ENCODE results near the gene GDE1.

The GDE1 gene

DNA sequence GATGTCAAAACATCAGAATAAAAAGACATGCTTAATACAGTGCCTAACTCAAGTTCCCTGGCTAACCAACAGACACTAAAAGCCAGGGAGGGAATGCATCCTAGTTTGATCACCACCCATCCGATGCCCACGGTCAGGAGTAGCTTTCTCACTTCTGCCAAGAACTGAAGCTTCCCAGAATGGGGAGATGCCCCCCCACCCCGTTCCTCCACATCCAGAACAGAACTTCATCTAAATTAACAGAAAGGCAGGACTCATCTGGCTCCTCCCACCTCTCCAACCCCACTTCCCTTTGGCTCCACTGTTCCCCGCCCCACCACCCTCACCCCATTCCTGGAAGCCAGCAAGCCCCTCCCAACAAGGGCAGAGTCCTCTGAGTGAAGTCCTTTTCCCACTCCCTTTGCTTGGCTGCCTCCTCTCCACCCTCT lies 33.7 kb downstream of the GDE1 start:
- DNase-seq (ENCODE audit: low spot score), result no peak
- Mint-ChIP-seq H3K27ac (no peak overlapping the region), H3K9me3 (no peaks in the 10 kb centered on the region), H3K4me3 (no peak overlapping the region), H3K36me3 (ENCODE audit: low read depth) (no peaks in the 10 kb centered on the region), H3K27me3 (ENCODE audit: low read depth) (no peaks in the 10 kb centered on the region), H3K4me1 (ENCODE audit: low read depth) (no peaks in the 10 kb centered on the region)

DNA sequence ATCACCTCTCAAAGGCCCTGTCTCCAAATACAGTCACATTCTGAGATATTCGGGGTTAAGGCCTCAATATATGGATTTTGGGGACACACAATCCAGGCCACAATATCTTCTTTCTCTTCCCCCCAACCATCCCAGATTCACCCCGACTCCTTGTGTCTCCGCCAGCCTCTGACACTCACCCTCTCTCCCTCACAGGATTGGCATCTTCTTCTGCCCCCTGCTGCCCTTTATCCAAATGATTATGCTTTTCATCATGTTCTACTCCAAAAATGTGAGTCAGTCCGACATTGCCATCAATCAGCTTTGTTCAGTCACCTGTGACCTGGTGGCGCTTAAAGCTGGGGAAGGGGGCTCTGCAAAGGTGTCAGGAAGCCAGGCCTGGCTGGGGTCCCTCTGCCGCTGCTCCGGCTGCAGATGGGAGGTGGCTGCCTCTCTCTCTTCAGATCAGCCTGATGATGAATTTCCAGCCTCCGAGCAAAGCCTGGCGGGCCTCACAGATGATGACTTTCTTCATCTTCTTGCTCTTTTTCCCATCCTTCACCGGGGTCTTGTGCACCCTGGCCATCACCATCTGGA lies 35.1 kb downstream of the GDE1 start:
- Mint-ChIP-seq H3K4me1 (ENCODE audit: low read depth) (no peaks in the 10 kb centered on the region), H3K36me3 (ENCODE audit: low read depth) (no peaks in the 10 kb centered on the region), H3K4me3 (no peak overlapping the region), H3K9me3 (no peaks in the 10 kb centered on the region), H3K27me3 (ENCODE audit: low read depth) (no peaks in the 10 kb centered on the region), H3K27ac (no peak overlapping the region)
- no peak for DNase-seq (ENCODE audit: low spot score)

DNA sequence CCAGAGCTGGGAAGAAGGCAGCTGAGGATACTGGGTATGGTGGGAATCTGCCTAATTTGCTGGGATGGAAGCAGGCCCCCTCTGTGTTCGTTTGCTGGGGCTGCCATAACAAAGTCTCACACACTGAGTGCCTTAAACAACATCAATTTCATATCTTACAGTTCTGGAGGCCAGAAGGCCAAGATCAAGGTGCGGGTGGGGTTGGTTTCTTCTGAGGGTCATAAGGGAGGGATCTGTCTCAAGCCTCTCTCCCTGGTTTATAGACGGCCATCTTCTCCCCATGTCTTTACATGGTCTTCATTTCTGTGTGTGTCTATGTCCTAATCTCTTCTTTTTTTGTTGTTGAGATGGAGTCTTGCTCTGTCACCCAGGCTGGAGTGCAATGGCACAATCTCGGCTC lies 35.8 kb downstream of the GDE1 start:
- no peaks in the 10 kb centered on the region for H3K4me1 Mint-ChIP-seq (ENCODE audit: low read depth)
- H3K36me3 Mint-ChIP-seq (ENCODE audit: low read depth), result no peaks in the 10 kb centered on the region
- no peak overlapping the region for H3K4me3 Mint-ChIP-seq
- DNase-seq (ENCODE audit: low spot score), result no peak
- no peak overlapping the region for H3K27ac Mint-ChIP-seq
- no peaks in the 10 kb centered on the region for H3K27me3 Mint-ChIP-seq (ENCODE audit: low read depth)
- no peaks in the 10 kb centered on the region for H3K9me3 Mint-ChIP-seq

DNA sequence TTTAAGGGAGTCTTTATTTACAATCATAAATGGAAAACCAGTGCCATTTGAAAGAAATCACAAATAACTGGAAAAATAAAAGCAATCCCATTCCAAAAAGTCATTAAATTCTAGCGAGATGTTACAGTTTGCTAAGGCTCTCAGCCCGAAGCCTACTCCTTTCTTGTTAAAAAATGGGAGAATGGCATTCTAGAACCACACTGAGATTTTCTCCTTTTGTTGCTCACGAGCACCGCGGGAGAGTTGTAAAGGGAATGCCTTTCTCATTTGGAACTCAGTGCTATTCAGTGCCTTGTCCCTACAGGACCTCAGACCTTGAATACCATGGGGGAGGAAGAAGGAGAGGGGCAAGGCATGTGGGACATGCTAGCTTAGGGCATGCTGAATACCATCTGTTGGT lies 36.3 kb downstream of the GDE1 start:
- Mint-ChIP-seq H3K4me3 (no peak overlapping the region), H3K27me3 (ENCODE audit: low read depth) (no peaks in the 10 kb centered on the region), H3K9me3 (no peaks in the 10 kb centered on the region), H3K27ac (no peak overlapping the region), H3K4me1 (ENCODE audit: low read depth) (no peaks in the 10 kb centered on the region), H3K36me3 (ENCODE audit: low read depth) (no peaks in the 10 kb centered on the region)
- DNase-seq (ENCODE audit: low spot score), result no peak

DNA sequence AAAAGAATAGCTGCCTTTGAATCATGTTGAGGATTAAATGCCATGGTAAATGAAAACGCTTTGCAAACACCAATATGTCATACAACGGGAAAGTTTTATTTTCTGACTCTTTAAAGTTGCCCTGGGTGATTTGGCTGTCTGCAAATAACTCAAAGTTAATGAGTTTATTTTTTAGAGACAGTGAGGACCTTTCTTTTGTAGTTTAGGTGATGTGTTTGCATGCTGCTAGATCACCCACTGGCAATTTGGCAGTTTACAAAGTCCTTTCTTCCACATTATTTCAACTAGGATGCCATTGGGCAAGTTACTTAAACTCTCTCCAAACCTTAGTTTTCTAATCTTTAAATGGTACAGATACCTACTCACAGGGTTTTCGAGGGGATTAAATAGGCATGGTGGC lies 37.8 kb downstream of the GDE1 start:
- no peak for DNase-seq (ENCODE audit: low spot score)
- H3K36me3 Mint-ChIP-seq (ENCODE audit: low read depth), result no peaks in the 10 kb centered on the region
- H3K27me3 Mint-ChIP-seq (ENCODE audit: low read depth), result no peaks in the 10 kb centered on the region
- no peak overlapping the region for H3K27ac Mint-ChIP-seq
- H3K4me1 Mint-ChIP-seq (ENCODE audit: low read depth), result no peaks in the 10 kb centered on the region
- H3K4me3 Mint-ChIP-seq, result no peak overlapping the region
- no peaks in the 10 kb centered on the region for H3K9me3 Mint-ChIP-seq

DNA sequence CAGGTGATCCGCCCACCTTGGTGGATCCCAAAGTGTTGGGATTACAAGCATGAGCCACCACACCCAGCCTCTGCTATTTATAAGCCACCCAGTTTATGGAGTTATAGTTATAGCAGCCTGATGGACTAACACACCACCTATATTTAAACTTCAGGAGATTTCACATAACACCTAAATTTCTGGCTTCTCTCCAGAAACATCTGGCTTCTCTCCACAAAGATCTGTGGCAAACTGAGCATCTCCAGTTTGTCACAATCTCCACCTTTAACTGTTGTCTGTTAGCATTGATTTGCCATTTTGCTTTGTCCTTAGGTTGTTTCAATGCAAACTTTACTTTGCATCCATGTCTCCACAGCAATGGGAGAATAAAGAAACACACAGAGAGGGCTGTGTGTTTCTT lies 39.6 kb downstream of the GDE1 start:
- Mint-ChIP-seq H3K9me3 (no peaks in the 10 kb centered on the region), H3K4me1 (ENCODE audit: low read depth) (no peaks in the 10 kb centered on the region), H3K36me3 (ENCODE audit: low read depth) (no peaks in the 10 kb centered on the region), H3K4me3 (no peak overlapping the region), H3K27ac (no peak overlapping the region), H3K27me3 (ENCODE audit: low read depth) (peaks cover 5% of the 10 kb centered on the region)
- no peak for DNase-seq (ENCODE audit: low spot score)

DNA sequence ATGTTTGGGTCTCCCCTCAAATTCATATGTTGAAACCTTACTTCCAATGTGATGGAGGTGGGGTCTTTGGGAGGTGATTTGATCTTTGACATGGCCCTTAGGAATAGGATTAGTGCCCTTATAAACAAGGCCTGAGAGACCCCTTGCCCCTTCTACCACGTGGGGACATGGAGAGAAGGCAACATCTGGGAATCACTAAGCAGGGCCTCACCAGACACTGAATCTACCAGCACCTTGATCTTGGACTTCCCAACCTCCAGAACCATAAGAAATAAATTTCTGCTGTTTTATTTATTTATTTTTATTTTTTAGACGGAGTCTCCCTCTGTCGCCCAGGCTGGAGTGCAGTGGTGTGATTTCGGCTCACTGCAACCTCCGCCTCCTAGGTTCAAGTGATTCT lies 40.1 kb downstream of the GDE1 start:
- no peaks in the 10 kb centered on the region for H3K36me3 Mint-ChIP-seq (ENCODE audit: low read depth)
- H3K4me3 Mint-ChIP-seq, result no peak overlapping the region
- peaks cover 5% of the 10 kb centered on the region for H3K27me3 Mint-ChIP-seq (ENCODE audit: low read depth)
- no peak overlapping the region for H3K27ac Mint-ChIP-seq
- H3K4me1 Mint-ChIP-seq (ENCODE audit: low read depth), result no peaks in the 10 kb centered on the region
- DNase-seq (ENCODE audit: low spot score), result no peak
- H3K9me3 Mint-ChIP-seq, result no peaks in the 10 kb centered on the region

DNA sequence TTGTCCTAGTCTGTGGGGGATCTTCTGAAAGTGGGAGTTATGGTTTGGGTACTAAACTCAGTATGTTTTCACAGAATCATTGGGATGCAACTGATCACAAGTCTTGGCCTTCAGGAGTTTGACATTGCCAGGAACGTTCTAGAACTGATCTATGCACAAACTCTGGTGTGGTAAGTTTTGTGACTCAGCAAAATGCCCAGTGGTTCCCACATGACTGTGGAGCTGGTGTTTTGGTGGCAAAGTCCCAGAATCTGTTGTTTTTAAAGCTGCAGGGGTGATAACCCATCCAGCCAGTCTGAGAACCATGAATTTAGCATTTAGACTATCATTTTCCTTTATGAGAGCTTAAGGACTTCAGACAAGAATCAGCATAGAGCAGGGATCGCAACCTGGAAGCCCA lies 40.6 kb downstream of the GDE1 start:
- no peak for DNase-seq (ENCODE audit: low spot score)
- H3K4me1 Mint-ChIP-seq (ENCODE audit: low read depth), result no peaks in the 10 kb centered on the region
- H3K9me3 Mint-ChIP-seq, result no peaks in the 10 kb centered on the region
- H3K27ac Mint-ChIP-seq, result no peak overlapping the region
- no peak overlapping the region for H3K4me3 Mint-ChIP-seq
- no peaks in the 10 kb centered on the region for H3K36me3 Mint-ChIP-seq (ENCODE audit: low read depth)
- peaks cover 5% of the 10 kb centered on the region for H3K27me3 Mint-ChIP-seq (ENCODE audit: low read depth)

DNA sequence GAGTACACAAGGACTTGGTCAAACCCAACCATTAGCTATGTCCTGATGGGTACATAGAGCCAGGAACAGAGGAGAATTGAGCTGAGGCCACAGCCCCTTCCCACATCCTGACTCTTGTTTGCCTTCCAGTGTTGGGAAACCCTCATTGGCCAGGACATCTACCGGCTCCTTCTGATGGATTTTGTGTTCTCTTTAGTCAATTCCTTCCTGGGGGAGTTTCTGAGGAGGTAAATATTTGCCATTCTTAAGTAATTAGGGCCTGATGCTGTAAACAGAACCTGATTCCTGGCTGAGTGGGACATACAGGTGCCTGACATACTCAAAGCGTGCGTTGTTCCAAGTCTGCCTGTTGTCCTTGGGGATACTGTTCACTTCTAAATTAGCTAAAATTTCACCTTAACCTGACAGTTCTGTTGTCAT lies 42.6 kb downstream of the GDE1 start:
- no peak for DNase-seq (ENCODE audit: low spot score)
- no peak overlapping the region for H3K4me3 Mint-ChIP-seq
- no peak overlapping the region for H3K27ac Mint-ChIP-seq
- peaks cover 5% of the 10 kb centered on the region for H3K27me3 Mint-ChIP-seq (ENCODE audit: low read depth)
- no peaks in the 10 kb centered on the region for H3K9me3 Mint-ChIP-seq
- no peaks in the 10 kb centered on the region for H3K4me1 Mint-ChIP-seq (ENCODE audit: low read depth)
- no peaks in the 10 kb centered on the region for H3K36me3 Mint-ChIP-seq (ENCODE audit: low read depth)

DNA sequence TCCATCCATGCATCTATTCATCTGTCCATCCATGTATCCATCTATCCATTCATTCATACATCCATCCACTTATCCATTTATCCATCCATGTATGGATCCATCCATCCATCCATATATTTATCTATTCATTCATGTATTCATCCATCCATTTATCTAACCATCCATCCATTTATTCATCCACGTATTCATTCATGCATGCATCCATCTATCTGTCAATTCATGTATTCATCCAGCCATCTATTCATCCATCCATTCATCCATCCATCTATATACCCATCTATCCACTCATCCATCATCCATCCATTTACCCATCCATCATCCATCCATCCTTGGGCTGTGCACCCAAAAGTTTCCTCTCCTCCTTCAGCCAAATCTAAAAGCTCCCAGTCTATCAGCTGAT lies 43.4 kb downstream of the GDE1 start:
- H3K4me3 Mint-ChIP-seq, result no peak overlapping the region

DNA sequence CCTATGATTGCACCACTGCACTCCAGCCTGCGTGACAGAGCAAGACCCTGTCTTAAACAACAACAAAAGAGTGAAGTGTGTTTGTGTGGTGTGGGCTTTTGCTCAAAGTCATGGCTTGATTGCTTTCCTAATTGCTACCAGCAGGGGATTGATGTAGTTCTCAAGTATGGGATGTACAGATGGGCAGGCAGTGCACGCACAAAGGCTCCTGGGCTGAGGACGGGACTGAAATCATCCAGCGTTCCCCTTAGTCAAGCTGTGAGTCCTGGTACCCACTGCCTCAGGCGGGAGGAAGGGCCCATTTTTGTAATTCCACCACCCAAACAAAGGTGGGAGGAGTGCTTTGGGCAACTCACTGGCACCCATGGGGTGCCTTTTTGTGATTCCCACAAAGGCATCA lies 47.3 kb downstream of the GDE1 start:
- H3K4me3 Mint-ChIP-seq, result no peak overlapping the region
- H3K27ac Mint-ChIP-seq, result no peak overlapping the region
- DNase-seq (ENCODE audit: low spot score), result no peak
- H3K4me1 Mint-ChIP-seq (ENCODE audit: low read depth), result no peaks in the 10 kb centered on the region
- peaks cover 5% of the 10 kb centered on the region for H3K27me3 Mint-ChIP-seq (ENCODE audit: low read depth)
- H3K36me3 Mint-ChIP-seq (ENCODE audit: low read depth), result no peaks in the 10 kb centered on the region
- H3K9me3 Mint-ChIP-seq, result no peaks in the 10 kb centered on the region

More for the DNA sequence above, 43.4 kb downstream of the GDE1 start:
- Mint-ChIP-seq H3K9me3 (no peaks in the 10 kb centered on the region), H3K36me3 (ENCODE audit: low read depth) (no peaks in the 10 kb centered on the region), H3K27ac (no peak overlapping the region), H3K4me1 (ENCODE audit: low read depth) (no peaks in the 10 kb centered on the region), H3K27me3 (ENCODE audit: low read depth) (peaks cover 5% of the 10 kb centered on the region)
- DNase-seq (ENCODE audit: low spot score), result no peak

DNA sequence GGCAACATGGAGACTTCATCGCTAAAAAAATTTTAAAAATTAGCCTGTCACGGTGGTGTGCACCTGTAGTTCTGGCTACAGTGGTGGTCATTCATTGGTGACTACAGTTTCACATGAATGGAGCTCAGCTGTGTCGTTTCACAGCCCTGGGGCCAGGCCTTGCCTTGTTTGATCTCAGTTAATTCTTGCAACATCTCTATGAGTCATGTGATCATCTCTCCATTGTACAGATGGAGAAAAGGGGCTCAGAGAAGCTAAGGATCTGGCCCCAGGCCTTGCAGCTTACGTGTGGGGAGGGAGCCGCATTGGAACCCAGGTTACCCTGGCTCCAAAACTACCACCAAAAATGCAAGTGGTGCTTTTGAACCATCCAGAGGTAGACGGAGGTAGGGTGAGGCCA lies 49.4 kb downstream of the GDE1 start:
- no peaks in the 10 kb centered on the region for H3K9me3 Mint-ChIP-seq
- no peaks in the 10 kb centered on the region for H3K4me1 Mint-ChIP-seq (ENCODE audit: low read depth)
- no peaks in the 10 kb centered on the region for H3K36me3 Mint-ChIP-seq (ENCODE audit: low read depth)
- no peaks in the 10 kb centered on the region for H3K27me3 Mint-ChIP-seq (ENCODE audit: low read depth)
- H3K4me3 Mint-ChIP-seq, result no peak overlapping the region
- H3K27ac Mint-ChIP-seq, result no peak overlapping the region
- DNase-seq (ENCODE audit: low spot score), result no peak

DNA sequence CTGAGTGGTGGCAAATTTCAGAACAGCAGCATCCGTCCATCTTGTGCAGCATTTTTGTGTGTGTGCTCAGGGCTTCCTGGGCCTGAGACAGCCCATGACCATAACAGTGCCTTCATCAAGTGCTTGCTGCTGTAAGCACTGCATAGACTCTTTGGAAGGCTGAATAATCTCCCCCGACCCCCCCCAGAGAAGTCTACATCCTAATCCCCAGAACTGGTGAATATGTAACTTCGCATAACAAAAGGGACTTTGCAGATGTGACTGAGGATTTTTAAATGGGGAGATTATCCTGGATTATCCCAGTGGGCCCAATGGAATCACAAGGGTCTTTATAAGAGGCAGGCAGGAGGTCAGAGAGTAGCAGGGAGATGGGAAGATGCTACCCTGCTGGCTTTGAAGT lies 53.6 kb downstream of the GDE1 start:
- no peak for DNase-seq (ENCODE audit: low spot score)
- Mint-ChIP-seq H3K4me3 (no peak overlapping the region), H3K27ac (no peak overlapping the region), H3K36me3 (ENCODE audit: low read depth) (no peaks in the 10 kb centered on the region), H3K4me1 (ENCODE audit: low read depth) (no peaks in the 10 kb centered on the region), H3K27me3 (ENCODE audit: low read depth) (no peaks in the 10 kb centered on the region), H3K9me3 (no peaks in the 10 kb centered on the region)

DNA sequence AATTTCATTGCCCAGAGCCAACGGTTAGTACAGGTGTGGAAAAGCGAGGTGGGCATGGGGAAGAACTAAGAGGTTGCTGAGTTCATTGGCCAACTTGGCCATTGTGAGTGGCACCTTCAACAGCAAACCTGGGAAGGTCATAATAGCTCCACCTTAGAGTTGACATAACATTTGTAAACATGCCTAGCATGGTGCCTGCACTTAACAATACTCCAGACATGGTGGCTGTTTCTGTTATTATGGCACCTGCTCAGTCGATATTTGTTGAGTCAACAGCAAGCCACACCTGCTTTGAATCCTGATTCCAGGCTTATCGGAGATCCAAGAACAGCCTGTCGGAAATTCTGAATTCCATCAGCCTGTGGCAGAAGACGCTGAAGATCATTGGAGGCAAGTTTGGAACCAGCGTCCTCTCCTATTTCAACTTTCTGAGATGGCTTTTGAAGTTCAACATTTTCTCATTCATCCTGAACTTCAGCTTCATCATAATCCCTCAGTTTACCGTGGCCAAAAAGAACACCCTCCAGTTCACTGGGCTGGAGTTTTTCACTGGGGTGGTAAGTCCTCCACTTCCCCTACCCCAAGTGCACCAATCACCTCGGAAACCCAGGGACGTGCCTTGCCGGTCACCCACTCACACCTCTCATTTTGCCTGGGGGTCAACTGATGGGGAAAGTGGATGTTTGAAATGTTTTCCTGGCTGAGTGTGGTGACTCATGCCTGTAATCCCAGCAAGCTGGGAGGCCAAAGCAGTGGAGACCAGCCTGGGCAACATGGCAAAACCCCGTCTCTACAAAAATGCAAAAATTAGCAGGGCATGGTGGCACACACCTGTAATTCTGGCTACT lies 58.2 kb downstream of the GDE1 start:
- Mint-ChIP-seq H3K4me3 (no peak overlapping the region), H3K27ac (no peak overlapping the region), H3K9me3 (no peaks in the 10 kb centered on the region), H3K36me3 (ENCODE audit: low read depth) (no peaks in the 10 kb centered on the region), H3K27me3 (ENCODE audit: low read depth) (peaks cover 7% of the 10 kb centered on the region), H3K4me1 (ENCODE audit: low read depth) (no peaks in the 10 kb centered on the region)
- no peak for DNase-seq (ENCODE audit: low spot score)

DNA sequence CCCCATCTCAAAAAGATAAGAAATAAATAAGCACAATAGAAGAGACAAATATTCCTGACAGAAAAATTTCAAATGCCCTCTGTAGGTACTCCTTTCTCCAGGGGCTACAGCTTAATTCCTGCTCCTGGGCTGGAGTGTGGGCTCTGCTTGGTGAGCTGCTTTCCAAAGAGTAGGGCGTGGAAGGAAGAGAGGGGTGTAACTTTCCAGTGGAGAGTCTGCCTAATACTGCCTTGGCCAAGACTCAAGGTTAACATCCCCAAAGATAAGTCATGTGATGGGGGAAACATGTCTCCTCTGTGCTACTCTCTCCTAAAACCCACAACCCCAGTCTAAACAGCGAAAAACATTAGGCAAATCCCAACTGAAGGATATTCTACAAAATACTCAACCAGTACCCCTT lies 61.5 kb downstream of the GDE1 start:
- no peak for DNase-seq (ENCODE audit: low spot score)
- Mint-ChIP-seq H3K36me3 (ENCODE audit: low read depth) (no peaks in the 10 kb centered on the region), H3K4me1 (ENCODE audit: low read depth) (no peaks in the 10 kb centered on the region), H3K27me3 (ENCODE audit: low read depth) (peaks cover 9% of the 10 kb centered on the region), H3K27ac (no peak overlapping the region), H3K9me3 (no peaks in the 10 kb centered on the region), H3K4me3 (no peak overlapping the region)

Measured in T-helper 2 cell treated with Interferon-gamma antibody and Interleukin-4, amounts not matched to agents 5 μg/mL and 100 μg/mL, for 36 hours (primary cell).